Naive thymus-derived CD4-positive, alpha-beta T cell (primary cell): ENCODE data around the gene KRTAP12-2. TPM values are rescaled to one million over a fixed set of nuclear protein-coding genes. Genes with fewer than 3 reads are reported as not detected.
A peak's percentile ranks its signal among the peaks of the same experiment; 100 is the strongest.
"Not testable (repeated sequence)": the region's sequence is repeated elsewhere in the genome, so short reads cannot be mapped to it uniquely, and the experiment has no call there.

ENCODE experiments used
- ATAC-seq: fragments of 150-1000 bp; cut with Tn5 transposase; 2 replicates; pipeline ENCODE4 v1.10.0; 2021; ENCODE audit warnings: mild to moderate bottlenecking, moderate library complexity
- CTCF ChIA-PET: fragments of 350-600 bp; sonication (Branson Sonifier 250); formaldehyde crosslinking; loops from one replicate; lab custom pipeline; 2021; ENCODE audit warnings: antibody characterized with exemption; lab: Charles Lee
- POLR2A ChIA-PET: fragments of 350-600 bp; sonication (Branson Sonifier 250); formaldehyde crosslinking; loops from one replicate; lab custom pipeline; 2021; ENCODE audit warnings: antibody characterized with exemption, inconsistent platforms; lab: Charles Lee
- DNase-seq, 9 donors: peaks; one replicate each; pipeline versions ENCODE4 v3.0.0 to v3.0.0-alpha.2; 2020 to 2022; ENCODE audit warnings: mixed read lengths in 1 of 9
- H3K27ac ChIP-seq: one replicate; pipeline ENCODE4 v1.7.0; 2013; ENCODE audit warnings: mild to moderate bottlenecking, low read depth, low read length, moderate library complexity
- H3K27me3 ChIP-seq, 2 donors: one replicate each; pipeline ENCODE4 v1.7.0; 2013; ENCODE audit warnings: low read length in 2 of 2, mild to moderate bottlenecking in 2 of 2, moderate library complexity in 2 of 2; ENCODE audit not compliant: control insufficient read depth in 2 of 2, insufficient read depth in 2 of 2
- H3K36me3 ChIP-seq, 3 experiments: 1 replicate in 2 of 3; 2 replicates in 1 of 3; pipeline ENCODE4 v1.7.0; 2013; ENCODE audit warnings: low read length in 3 of 3, mild to moderate bottlenecking in 3 of 3, moderate library complexity in 1 of 3; ENCODE audit not compliant: insufficient read depth in 3 of 3, control insufficient read depth in 2 of 3
- H3K4me1 ChIP-seq, 2 donors: one replicate each; pipeline ENCODE4 v1.7.0; 2013; ENCODE audit warnings: low read length in 2 of 2, mild to moderate bottlenecking in 2 of 2, moderate library complexity in 1 of 2; ENCODE audit not compliant: control insufficient read depth in 2 of 2, insufficient read depth in 2 of 2
- H3K4me3 ChIP-seq: 2 replicates; pipeline ENCODE4 v1.7.0; 2013; ENCODE audit warnings: mild to moderate bottlenecking, low read length
- H3K9me3 ChIP-seq, 3 experiments: 1 replicate in 2 of 3; 2 replicates in 1 of 3; pipeline ENCODE4 v1.7.0; 2013; ENCODE audit warnings: low read length in 3 of 3; ENCODE audit not compliant: control insufficient read depth in 2 of 3
- H3K27ac Mint-ChIP-seq, 9 donors: one replicate each; pipeline ENCODE4 v1.8.0; 2020 to 2022; ENCODE audit warnings: mixed read lengths in 9 of 9, mild to moderate bottlenecking in 8 of 9, moderate library complexity in 5 of 9, inconsistent platforms in 2 of 9
- H3K27me3 Mint-ChIP-seq, 5 donors: one replicate each; pipeline ENCODE4 v1.8.0; 2021 to 2022; ENCODE audit warnings: mixed read lengths in 5 of 5, mild to moderate bottlenecking in 1 of 5
- H3K36me3 Mint-ChIP-seq, 5 donors: one replicate each; pipeline ENCODE4 v1.8.0; 2020 to 2022; ENCODE audit warnings: mixed read lengths in 5 of 5, mild to moderate bottlenecking in 3 of 5, inconsistent platforms in 1 of 5
- H3K4me1 Mint-ChIP-seq, 7 donors: one replicate each; pipeline ENCODE4 v1.8.0; 2020 to 2022; ENCODE audit warnings: mixed read lengths in 7 of 7, mild to moderate bottlenecking in 3 of 7, inconsistent platforms in 1 of 7
- H3K4me3 Mint-ChIP-seq, 10 donors: one replicate each; pipeline ENCODE4 v1.8.0; 2020 to 2022; ENCODE audit warnings: mild to moderate bottlenecking in 10 of 10, mixed read lengths in 10 of 10, moderate library complexity in 6 of 10, inconsistent platforms in 2 of 10
- H3K9me3 Mint-ChIP-seq, 11 donors: one replicate each; pipeline ENCODE4 v1.8.0; 2020 to 2022; ENCODE audit warnings: mixed read lengths in 11 of 11, mild to moderate bottlenecking in 4 of 11, inconsistent platforms in 1 of 11, moderate library complexity in 1 of 11
- intact Hi-C, 2 donors: fragments of 100-400 bp; cut with micrococcal nuclease; formaldehyde crosslinking; loops; one replicate each; pipeline ENCODE4 v1.15.1; 2023
- polyA plus RNA-seq, 2 donors: library from polyadenylated mRNA; unstranded; fragments of 300-500 nt; fragmentation: Illumina TruSeq; gene quantifications; one replicate each; pipeline ENCODE4 v1.2.3, GENCODE V29; 2021
- total RNA-seq, 6 experiments: library from RNA in 5 of 6; stranded (reverse) in 5 of 6; gene quantifications; 1 replicate in 5 of 6; 2 replicates in 1 of 6; pipeline ENCODE4 v1.2.3 and lab custom pipeline; 2021 to 2026

The KRTAP12-2 gene
- total and polyA plus RNA-seq, 7 experiments from 2014 or later: not detected

- H3K36me3 Mint-ChIP-seq: peaks cover 0 to 9% (median 3%) of the 10 kb centered on the region in 5 donors
- Histone ChIP-seq H3K4me1 (no peaks in the 10 kb centered on the region), H3K27me3 (peaks cover 0 to 2% of the 10 kb centered on the region in 2 donors), H3K4me3 (no peak overlapping the region), H3K9me3 (no peaks in the 10 kb centered on the region), H3K36me3 (no peaks in the 10 kb centered on the region), H3K27ac (no peak overlapping the region)
- ChIA-PET POLR2A (no interaction called here), CTCF (no interaction called here)
- ATAC-seq (no peak), DNase-seq (no peak)
- peaks cover 0 to 19% (median 8%) of the 10 kb centered on the region in 11 donors for H3K9me3 Mint-ChIP-seq
- intact Hi-C loops: loop anchor here in 1 of 2 donors (10.0 kb wide), 1 partner anchor 150 kb away; the partner anchor contains the start of gene KRTAP10-1
- H3K4me1 Mint-ChIP-seq: peaks cover 2 to 38% (median 23%) of the 10 kb centered on the region in 7 donors
- peak overlapping the region in 1 of 10 donors; percentile 25 for H3K4me3 Mint-ChIP-seq
- H3K27me3 Mint-ChIP-seq: peaks cover 27 to 72% (median 34%) of the 10 kb centered on the region in 5 donors
- H3K27ac Mint-ChIP-seq: peak overlapping the region in 2 of 9 donors; percentile 25 to 41
Measured at GRCh38 chr21:44695184-44695583, 28.5 kb upstream of the KRTAP12-2 start.

DNA sequence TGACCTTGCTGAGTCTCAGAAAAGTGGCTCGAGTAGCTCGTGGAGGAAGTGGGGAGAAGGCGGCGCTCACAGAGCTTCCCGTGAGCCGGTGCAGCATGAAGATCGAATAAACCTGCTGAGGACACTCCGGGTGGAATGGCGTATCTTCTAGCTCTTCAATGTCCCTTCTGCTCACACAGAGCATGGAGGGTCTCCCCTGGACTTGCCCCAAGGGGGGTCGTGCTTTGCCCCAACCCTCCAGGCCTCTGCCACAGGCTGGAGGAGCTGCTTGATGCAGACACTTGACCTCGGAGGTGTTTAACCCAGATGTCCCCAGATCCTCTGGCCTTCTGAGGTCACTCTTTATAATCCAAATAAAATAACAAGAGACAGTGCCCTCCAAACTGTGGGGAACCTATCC lies 28.0 kb upstream of the KRTAP12-2 start:
- CTCF ChIA-PET: no interaction called here
- POLR2A ChIA-PET: interaction anchor here (0.5 kb wide), 1 partner anchor 98 kb away, joined by 3 read pairs; no protein-coding TSS in a partner anchor
- Mint-ChIP-seq H3K36me3 (peaks cover 0 to 9% (median 3%) of the 10 kb centered on the region in 5 donors), H3K27me3 (peaks cover 23 to 72% (median 30%) of the 10 kb centered on the region in 5 donors), H3K4me3 (peak overlapping the region in 1 of 10 donors; percentile 25), H3K4me1 (peaks cover 2 to 38% (median 23%) of the 10 kb centered on the region in 7 donors), H3K27ac (peak overlapping the region in 3 of 9 donors; percentile 2 to 41 (median 40)), H3K9me3 (peaks cover 0 to 19% (median 8%) of the 10 kb centered on the region in 11 donors)
- peaks cover 0 to 2% of the 10 kb centered on the region in 2 donors for H3K27me3 ChIP-seq
- no peaks in the 10 kb centered on the region for H3K4me1 ChIP-seq
- H3K36me3 ChIP-seq: no peaks in the 10 kb centered on the region
- H3K27ac ChIP-seq: no peak overlapping the region
- intact Hi-C loops: loop anchor here in 1 of 2 donors (5.0 to 10.0 kb wide), 2 partner anchors 37 to 150 kb away; partner anchors contain the start of genes KRTAP10-1 and KRTAP12-3
- H3K9me3 ChIP-seq: no peaks in the 10 kb centered on the region
- ATAC-seq: no peak
- peak in 1 of 9 donors; percentile 18 for DNase-seq
- H3K4me3 ChIP-seq: no peak overlapping the region

GRCh38 chr21:44692798-44693512 lies 26.2 kb upstream of the KRTAP12-2 start:
- Mint-ChIP-seq H3K4me3 (no peak overlapping the region), H3K27ac (no peak overlapping the region), H3K36me3 (peaks cover 0 to 5% (median 3%) of the 10 kb centered on the region in 5 donors), H3K27me3 (peaks cover 8 to 60% (median 16%) of the 10 kb centered on the region in 5 donors), H3K9me3 (peaks cover 0 to 19% (median 8%) of the 10 kb centered on the region in 11 donors), H3K4me1 (peaks cover 2 to 38% (median 21%) of the 10 kb centered on the region in 7 donors)
- H3K9me3 ChIP-seq: no peaks in the 10 kb centered on the region
- peaks cover 0 to 1% of the 10 kb centered on the region in 2 donors for H3K27me3 ChIP-seq
- ChIA-PET CTCF (no interaction called here), POLR2A (interaction anchor here (0.7 kb wide), 1 partner anchor 17 kb away, joined by 3 read pairs; no protein-coding TSS in a partner anchor)
- ATAC-seq (no peak), DNase-seq (no peak)
- no peaks in the 10 kb centered on the region for H3K4me1 ChIP-seq
- intact Hi-C loops: loop anchor here in 1 of 2 donors (5.0 to 10.0 kb wide), 2 partner anchors 36 to 148 kb away; partner anchors contain the start of genes KRTAP10-1 and KRTAP12-3
- H3K36me3 ChIP-seq: no peaks in the 10 kb centered on the region
- no peak overlapping the region for H3K27ac ChIP-seq
- H3K4me3 ChIP-seq: no peak overlapping the region

DNA sequence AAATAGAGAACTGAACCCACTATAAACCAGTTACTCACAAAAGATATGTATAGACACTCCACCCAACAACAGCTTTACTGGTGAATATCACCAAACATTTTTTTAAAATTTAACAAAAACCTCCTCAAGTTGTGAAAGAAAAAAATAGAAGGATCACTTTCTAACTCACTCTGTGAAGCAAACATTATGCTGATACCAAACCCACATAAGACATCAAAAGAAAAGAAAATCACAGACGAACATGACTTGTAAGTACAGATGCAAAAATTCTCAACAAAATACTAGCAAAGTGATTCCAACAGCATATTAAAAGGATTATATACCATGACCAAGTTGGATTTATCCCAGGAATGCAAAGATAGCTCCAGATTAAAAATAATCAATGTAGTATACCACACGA lies 25.0 kb upstream of the KRTAP12-2 start:
- Mint-ChIP-seq H3K36me3 (peaks cover 0 to 5% (median 3%) of the 10 kb centered on the region in 5 donors), H3K27me3 (peaks cover 0 to 50% (median 7%) of the 10 kb centered on the region in 5 donors), H3K4me1 (peaks cover 3 to 35% (median 19%) of the 10 kb centered on the region in 7 donors), H3K9me3 (peaks cover 0 to 19% (median 8%) of the 10 kb centered on the region in 11 donors), H3K27ac (peak overlapping the region in 5 of 9 donors; percentile 2 to 32 (median 8)), H3K4me3 (peak overlapping the region in 4 of 10 donors; percentile 4 to 18 (median 10))
- Histone ChIP-seq H3K27me3 (no peaks in the 10 kb centered on the region), H3K4me1 (no peaks in the 10 kb centered on the region), H3K36me3 (no peaks in the 10 kb centered on the region), H3K27ac (no peak overlapping the region), H3K4me3 (no peak overlapping the region), H3K9me3 (no peaks in the 10 kb centered on the region)
- ChIA-PET CTCF (interaction anchor here (0.8 kb wide), 1 partner anchor 54 kb away, joined by 3 read pairs; no protein-coding TSS in a partner anchor), POLR2A (no interaction called here)
- DNase-seq: peak in 3 of 9 donors; percentile 21 to 39 (median 36)
- no peak for ATAC-seq
- intact Hi-C loops: loop anchor here in 1 of 2 donors (5.0 to 10.0 kb wide), 2 partner anchors 34 to 147 kb away; partner anchors contain the start of genes KRTAP10-1 and KRTAP12-3

DNA sequence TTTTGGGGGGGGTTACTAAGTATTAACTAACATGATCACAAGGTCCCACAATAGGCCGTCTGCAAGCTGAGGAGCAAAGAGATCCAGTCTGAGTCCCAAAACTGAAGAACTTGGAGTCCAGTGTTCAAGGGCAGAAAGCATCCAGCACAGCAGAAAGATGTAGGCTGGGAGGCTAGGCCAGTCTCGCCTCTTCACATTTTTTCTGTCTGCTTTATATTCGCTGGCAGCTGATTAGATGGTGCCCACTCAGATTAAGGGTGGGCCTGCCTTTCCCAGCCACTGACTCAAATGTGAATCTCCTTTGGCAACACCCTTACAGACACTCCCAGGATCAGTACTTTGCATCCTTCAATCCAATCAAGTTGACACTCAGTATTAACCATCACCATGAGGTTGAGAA lies 23.0 kb upstream of the KRTAP12-2 start:
- DNase-seq, H3K36me3 ChIP-seq, H3K4me3 Mint-ChIP-seq, H3K4me1 ChIP-seq, CTCF ChIA-PET, H3K9me3 ChIP-seq, POLR2A ChIA-PET, H3K4me3 ChIP-seq, H3K36me3 Mint-ChIP-seq, H3K27ac ChIP-seq, H3K27me3 ChIP-seq, ATAC-seq: not testable (repeated sequence)
- peaks cover 4 to 41% (median 5%) of the 10 kb centered on the region in 5 donors for H3K27me3 Mint-ChIP-seq
- peak overlapping the region in 2 of 9 donors; percentile 18 to 55 for H3K27ac Mint-ChIP-seq
- H3K4me1 Mint-ChIP-seq: peaks cover 6 to 29% (median 19%) of the 10 kb centered on the region in 7 donors
- intact Hi-C loops: loop anchor here in 1 of 2 donors (5.0 to 10.0 kb wide), 2 partner anchors 32 to 145 kb away; partner anchors contain the start of genes KRTAP10-1 and KRTAP12-3
- H3K9me3 Mint-ChIP-seq: peaks cover 0 to 19% (median 8%) of the 10 kb centered on the region in 11 donors

DNA sequence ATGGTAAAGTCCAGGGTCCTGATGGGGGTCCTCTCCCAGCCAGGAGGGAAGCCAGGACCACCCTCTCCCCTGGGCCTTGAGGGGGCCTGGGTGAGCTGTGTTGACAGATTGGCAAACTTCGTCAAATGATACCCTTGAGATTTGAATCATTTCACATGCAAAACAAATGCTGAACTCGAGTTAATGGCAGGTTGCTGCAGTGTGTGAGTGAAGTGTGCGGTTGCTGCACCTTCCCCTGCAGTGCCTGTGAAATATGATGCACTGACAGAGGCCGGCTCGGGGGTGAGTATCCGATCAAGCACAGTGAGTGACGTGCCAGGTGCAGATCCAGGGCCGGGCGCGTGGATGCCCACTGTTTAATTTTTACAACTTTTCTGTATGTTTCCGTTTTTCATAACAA lies 20.9 kb upstream of the KRTAP12-2 start:
- Histone ChIP-seq H3K36me3 (no peaks in the 10 kb centered on the region), H3K27ac (no peak overlapping the region), H3K27me3 (no peaks in the 10 kb centered on the region), H3K4me1 (no peaks in the 10 kb centered on the region), H3K9me3 (no peaks in the 10 kb centered on the region), H3K4me3 (no peak overlapping the region)
- DNase-seq (no peak), ATAC-seq (no peak)
- peaks cover 0 to 9% (median 1%) of the 10 kb centered on the region in 11 donors for H3K9me3 Mint-ChIP-seq
- H3K36me3 Mint-ChIP-seq: peaks cover 0 to 4% (median under 1%) of the 10 kb centered on the region in 5 donors
- no peak overlapping the region for H3K4me3 Mint-ChIP-seq
- ChIA-PET POLR2A (no interaction called here), CTCF (no interaction called here)
- H3K4me1 Mint-ChIP-seq: peaks cover 5 to 27% (median 14%) of the 10 kb centered on the region in 7 donors
- H3K27ac Mint-ChIP-seq: no peak overlapping the region
- intact Hi-C loops: no loop called here
- H3K27me3 Mint-ChIP-seq: peaks cover 4 to 37% (median 5%) of the 10 kb centered on the region in 5 donors
